Small intestine (tissue), 7 donors: ENCODE results near the gene GSTA5. TPM values are rescaled to one million over a fixed set of nuclear protein-coding genes. Genes with fewer than 3 reads are reported as not detected.
"Not testable (repeated sequence)": the region's sequence is repeated elsewhere in the genome, so short reads cannot be mapped to it uniquely, and the experiment has no call there.

Source experiments
- DNase-seq, 2 donors: peaks; one replicate each; pipeline versions ENCODE4 v3.0.0 to v3.0.0-alpha.2; 2013
- FAIRE-seq: peaks from 2 replicates; lab custom pipeline; 2012; peaks lifted over from hg19 to GRCh38; lab: Jason Lieb, UNC
- H3K27ac ChIP-seq, 3 donors: one replicate each; pipeline ENCODE4 v1.5.1; 2013; ENCODE audit warnings: low read length in 2 of 3, mild to moderate bottlenecking in 2 of 3, control low read depth in 1 of 3, inconsistent platforms in 1 of 3, low read depth in 1 of 3, moderate library complexity in 1 of 3
- H3K27me3 ChIP-seq, 3 donors: one replicate each; pipeline ENCODE4 v1.6.1; 2013; ENCODE audit warnings: low read length in 3 of 3, inconsistent platforms in 1 of 3; ENCODE audit not compliant: control insufficient read depth in 3 of 3, insufficient read depth in 3 of 3
- H3K36me3 ChIP-seq, 3 donors: one replicate each; pipeline ENCODE4 v1.6.1; 2013; ENCODE audit warnings: low read length in 3 of 3, inconsistent platforms in 1 of 3, low read depth in 1 of 3, mild to moderate bottlenecking in 1 of 3, moderate library complexity in 1 of 3; ENCODE audit not compliant: control insufficient read depth in 3 of 3, insufficient read depth in 2 of 3
- H3K4me1 ChIP-seq, 3 donors: one replicate each; pipeline ENCODE4 v1.6.1; 2013; ENCODE audit warnings: low read length in 2 of 3, inconsistent platforms in 1 of 3, low read depth in 1 of 3, mild to moderate bottlenecking in 1 of 3, moderate library complexity in 1 of 3; ENCODE audit not compliant: control insufficient read depth in 3 of 3, insufficient read depth in 2 of 3
- H3K4me3 ChIP-seq, 3 donors: one replicate each; pipeline ENCODE4 v1.5.1; 2013; ENCODE audit warnings: low read length in 3 of 3, control low read depth in 1 of 3, inconsistent platforms in 1 of 3, low read depth in 1 of 3, mild to moderate bottlenecking in 1 of 3, moderate library complexity in 1 of 3
- H3K9me3 ChIP-seq, 2 donors: one replicate each; pipeline ENCODE4 v1.6.1; 2013; ENCODE audit warnings: low read depth in 1 of 2, low read length in 1 of 2; ENCODE audit not compliant: control insufficient read depth in 2 of 2, insufficient read depth in 1 of 2
- WGBS, 3 donors: extraction: QIAGEN DNeasy Blood & Tissue Kit; methylation state at CpG; one replicate each; pipeline ENCODE4 v1.1.7; 2013; 5-methylcytosine and 5-hydroxymethylcytosine counted together
- polyA plus RNA-seq, 4 donors: library from polyadenylated mRNA; stranded (reverse) in 3 of 4; unstranded in 1 of 4; fragments of 200-250 nt in 3 of 4; fragments of 120-200 nt in 1 of 4; gene quantifications; one replicate each; pipeline versions ENCODE4 v1.2.1 to v1.2.3, GENCODE V29; 2013
- donor health status: healthy with polysubstance abuse.
- donor health status: control.
- donor health status: control.
- donor health status: Bipolar disorder and iron deficiency.
- donor health status: healthy.

GSTA5 gene
- polyA plus RNA-seq, 4 donors = not detected

DNA sequence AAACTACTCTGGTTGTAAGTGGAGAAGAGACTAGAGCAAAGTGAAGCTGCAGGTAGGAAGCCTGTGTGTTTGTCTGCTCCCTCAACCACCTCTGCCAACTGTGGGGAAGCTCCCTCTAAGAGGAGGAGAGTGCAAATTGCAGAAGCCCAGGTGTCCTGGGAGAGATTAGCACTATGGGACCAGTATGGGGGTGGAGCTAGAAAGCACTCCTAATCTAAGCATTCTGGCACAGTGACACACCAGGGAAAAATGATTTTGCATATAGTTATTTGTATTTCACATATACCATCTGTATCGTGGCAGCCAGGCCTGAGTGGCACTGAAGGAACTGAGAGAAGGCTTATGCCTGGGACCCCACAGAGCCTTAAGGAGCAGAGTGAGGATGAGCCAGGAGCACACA is 49.8 kb downstream of the GSTA5 start:
- peaks cover 0 to 21% (median 5%) of the 10 kb centered on the region in 3 donors for H3K36me3 ChIP-seq
- H3K4me3 ChIP-seq = no peak overlapping the region
- WGBS, 3 donors = 0% methylated on average over 1 of the region's 1 CpG

DNA sequence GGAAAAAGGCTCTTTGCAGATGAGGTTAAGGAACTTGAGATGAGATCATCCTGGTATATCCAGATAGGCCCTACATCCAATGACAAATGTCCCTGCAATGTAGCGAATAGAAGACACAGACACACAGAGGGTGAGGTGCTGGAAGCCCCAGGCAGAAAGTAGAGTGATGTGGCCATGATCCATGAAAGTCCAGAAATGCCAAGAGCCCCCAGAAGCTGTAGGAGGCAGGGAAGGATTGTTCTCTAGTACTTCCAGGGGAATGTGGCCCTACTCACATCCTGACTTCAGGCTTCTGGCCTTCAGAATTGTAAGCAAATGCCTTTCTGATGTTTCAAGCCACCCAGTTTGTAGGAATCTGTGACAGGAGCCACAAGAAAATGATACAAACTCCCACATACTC is 51.0 kb downstream of the GSTA5 start:
- Histone ChIP-seq H3K9me3 (peaks cover 0 to 23% of the 10 kb centered on the region in 2 donors), H3K4me1 (peaks cover 0 to 24% (median 0%) of the 10 kb centered on the region in 3 donors), H3K36me3 (peaks cover 0 to 17% (median 5%) of the 10 kb centered on the region in 3 donors)
- not testable (repeated sequence) for H3K27ac ChIP-seq, FAIRE-seq, H3K27me3 ChIP-seq, H3K4me3 ChIP-seq, DNase-seq
- 79 to 84% (median 82%) methylated on average over 1 of the region's 1 CpG for WGBS, 3 donors

More for the DNA sequence above, 49.8 kb downstream of the GSTA5 start:
- Histone ChIP-seq H3K27ac (peak overlapping the region in 1 of 3 donors; percentile 20), H3K27me3 (no peaks in the 10 kb centered on the region), H3K9me3 (peaks cover 0 to 23% of the 10 kb centered on the region in 2 donors), H3K4me1 (peaks cover 0 to 20% (median 0%) of the 10 kb centered on the region in 3 donors)
- FAIRE-seq (no peak), DNase-seq (peak in 1 of 2 donors; percentile 51)

DNA sequence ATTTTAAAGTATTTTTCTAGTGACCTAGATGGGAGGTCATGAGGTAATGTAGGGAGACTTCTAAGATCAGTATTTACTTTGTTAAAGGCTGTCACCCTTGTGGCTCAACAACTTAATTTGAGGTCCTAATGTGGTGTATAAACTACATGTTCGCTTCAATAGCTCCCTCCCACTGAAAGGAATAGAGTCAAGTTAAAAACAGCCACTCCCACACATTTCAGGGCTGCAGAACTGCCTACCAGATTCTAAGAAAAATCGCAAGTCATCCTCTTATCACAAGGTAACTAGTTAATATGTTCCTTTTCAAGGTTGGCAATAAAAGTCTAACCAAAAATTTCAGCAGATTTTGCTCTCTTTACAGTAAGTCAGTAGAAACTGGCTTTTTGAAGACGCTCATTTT is 52.1 kb downstream of the GSTA5 start:
- Histone ChIP-seq H3K4me1 (peaks cover 0 to 24% (median 0%) of the 10 kb centered on the region in 3 donors), H3K27ac (peak overlapping the region in 2 of 3 donors; percentile 20 to 39), H3K36me3 (peaks cover 0 to 17% (median 5%) of the 10 kb centered on the region in 3 donors), H3K9me3 (peaks cover 0 to 21% of the 10 kb centered on the region in 2 donors), H3K27me3 (no peaks in the 10 kb centered on the region), H3K4me3 (no peak overlapping the region)
- FAIRE-seq (no peak), DNase-seq (peak; percentile 48 to 61)
- WGBS, 3 donors = 12 to 40% (median 18%) methylated on average over 3 of the region's 3 CpGs

DNA sequence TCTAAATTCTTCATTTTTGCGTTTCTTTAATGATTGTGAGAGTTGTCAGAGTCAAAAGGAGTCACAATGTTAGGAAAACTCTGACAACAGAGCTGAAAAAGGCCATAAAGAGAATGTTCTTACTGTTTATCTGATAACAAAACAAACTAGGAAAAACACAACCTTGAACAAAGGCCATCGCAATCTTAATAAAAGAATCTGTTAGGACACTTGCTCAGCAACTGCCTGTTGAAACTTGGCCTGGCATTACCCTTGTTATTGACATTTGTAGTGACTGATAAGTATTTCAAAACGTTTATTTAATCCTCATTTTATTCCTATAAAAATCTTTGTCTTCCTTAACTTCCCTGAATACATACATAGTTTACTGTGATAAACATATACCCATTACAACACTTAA is 52.7 kb downstream of the GSTA5 start:
- WGBS, 3 donors = 10 to 35% (median 16%) methylated on average over 3 of the region's 3 CpGs
- Histone ChIP-seq H3K27ac (peak overlapping the region in 1 of 3 donors; percentile 39), H3K27me3 (no peaks in the 10 kb centered on the region), H3K9me3 (peaks cover 0 to 18% of the 10 kb centered on the region in 2 donors), H3K36me3 (peaks cover 0 to 12% (median 0%) of the 10 kb centered on the region in 3 donors), H3K4me3 (no peak overlapping the region), H3K4me1 (peaks cover 0 to 24% (median 0%) of the 10 kb centered on the region in 3 donors)
- FAIRE-seq = no peak
- peak; percentile 57 to 83 for DNase-seq

DNA sequence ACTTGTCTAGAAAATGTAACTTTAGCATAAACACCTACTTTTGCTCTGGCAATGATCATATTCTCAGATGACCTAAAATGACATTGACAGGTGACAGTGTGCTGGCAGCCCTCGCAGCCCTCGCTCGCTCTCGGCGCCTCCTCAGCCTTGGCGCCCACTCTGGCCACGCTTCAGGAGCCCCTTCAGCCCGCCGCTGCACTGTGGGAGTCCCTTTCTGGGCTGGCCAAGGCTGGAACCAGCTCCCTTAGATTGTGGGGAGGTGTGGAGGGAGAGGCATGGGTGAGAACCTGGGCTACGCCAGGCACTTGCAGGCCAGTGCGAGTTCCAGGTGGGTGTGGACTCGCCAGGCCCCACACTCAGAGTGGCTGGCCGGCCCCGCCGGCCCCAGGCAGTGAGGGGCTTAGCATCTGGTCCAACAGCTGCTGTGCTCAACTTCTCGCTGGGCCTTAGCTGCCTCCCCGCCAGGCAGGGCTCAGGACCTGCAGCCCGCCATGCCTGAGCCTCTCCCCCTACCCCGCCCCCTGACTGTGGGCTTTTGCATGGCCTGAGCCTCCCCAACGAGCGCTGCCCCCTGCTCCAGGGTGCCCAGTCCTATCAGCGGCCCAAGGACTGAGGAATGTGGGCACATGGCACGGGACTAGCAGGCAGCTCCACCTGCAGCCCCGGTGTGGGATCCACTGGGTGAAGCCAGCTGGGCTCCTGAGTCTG is 54.2 kb downstream of the GSTA5 start:
- no peak for DNase-seq
- H3K27ac ChIP-seq = no peak overlapping the region

DNA sequence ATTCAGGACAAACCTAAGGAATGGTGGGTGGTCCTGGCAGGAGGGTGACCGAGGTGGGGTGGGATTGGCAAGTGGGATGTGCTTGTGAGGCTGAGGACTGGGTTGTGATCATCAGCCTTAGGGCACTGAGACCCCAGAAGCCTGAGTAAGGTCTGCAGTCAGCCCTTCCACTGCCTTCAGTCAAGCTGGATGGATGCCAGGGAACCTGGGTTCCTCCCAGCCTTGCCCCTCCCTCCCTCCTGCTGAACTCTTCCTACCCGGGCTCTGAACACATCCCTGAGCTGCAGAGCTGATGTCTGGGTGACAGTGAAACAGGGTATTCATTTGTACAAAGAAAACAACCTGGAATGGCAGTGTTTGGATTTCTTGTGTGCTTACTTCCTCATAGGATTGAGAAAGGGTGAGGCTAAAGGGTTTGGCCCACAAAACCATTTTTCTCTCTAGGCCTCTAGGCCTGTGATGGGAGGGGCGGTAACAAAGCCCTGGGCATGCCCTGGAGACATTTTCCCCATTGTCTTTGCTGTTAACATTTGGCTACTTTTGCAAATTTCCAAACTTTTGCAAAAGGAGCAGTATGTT is 57.8 kb downstream of the GSTA5 start:
- H3K27me3 ChIP-seq, H3K27ac ChIP-seq, H3K4me3 ChIP-seq, H3K36me3 ChIP-seq, FAIRE-seq: not testable (repeated sequence)
- Histone ChIP-seq H3K9me3 (peaks cover 0 to 11% of the 10 kb centered on the region in 2 donors), H3K4me1 (peaks cover 0 to 16% (median 0%) of the 10 kb centered on the region in 3 donors)
- 15 to 50% (median 29%) methylated on average over 2 to 3 of the region's 3 CpGs for WGBS, 3 donors
- DNase-seq = peak in 1 of 2 donors; percentile 56

More for the DNA sequence above, 54.2 kb downstream of the GSTA5 start:
- WGBS, 3 donors = 91 to 97% (median 93%) methylated on average over 22 to 24 of the region's 24 CpGs
- Histone ChIP-seq H3K27me3 (no peaks in the 10 kb centered on the region), H3K4me3 (no peak overlapping the region), H3K9me3 (peaks cover 0 to 11% of the 10 kb centered on the region in 2 donors), H3K4me1 (peaks cover 0 to 24% (median 0%) of the 10 kb centered on the region in 3 donors), H3K36me3 (peaks cover 0 to 2% (median 0%) of the 10 kb centered on the region in 3 donors)
- FAIRE-seq = no peak

DNA sequence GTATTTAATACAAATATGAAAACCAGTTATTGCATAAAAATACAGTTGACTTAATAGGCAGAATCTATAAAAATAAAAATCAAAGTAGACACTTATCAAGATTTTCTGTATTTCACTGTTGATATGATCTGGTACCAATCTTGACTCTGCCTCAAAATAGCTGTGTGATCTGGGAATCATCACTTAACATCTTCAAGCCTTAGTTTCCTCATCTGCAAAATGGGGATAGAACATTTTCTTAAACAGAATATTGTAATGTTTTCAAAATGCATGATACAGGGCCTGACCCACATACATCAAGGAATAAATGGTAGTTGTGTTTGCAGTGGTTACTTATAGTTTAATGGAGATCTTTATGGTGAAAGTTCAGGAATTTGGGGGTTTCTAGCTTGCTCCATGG is 58.4 kb downstream of the GSTA5 start:
- not testable (repeated sequence) for H3K36me3 ChIP-seq, FAIRE-seq, H3K27me3 ChIP-seq, DNase-seq, H3K27ac ChIP-seq, H3K4me3 ChIP-seq, H3K9me3 ChIP-seq
- H3K4me1 ChIP-seq = peaks cover 0 to 13% (median 0%) of the 10 kb centered on the region in 3 donors
